ENCODE data around the gene AFG1L.

The AFG1L gene

DNA sequence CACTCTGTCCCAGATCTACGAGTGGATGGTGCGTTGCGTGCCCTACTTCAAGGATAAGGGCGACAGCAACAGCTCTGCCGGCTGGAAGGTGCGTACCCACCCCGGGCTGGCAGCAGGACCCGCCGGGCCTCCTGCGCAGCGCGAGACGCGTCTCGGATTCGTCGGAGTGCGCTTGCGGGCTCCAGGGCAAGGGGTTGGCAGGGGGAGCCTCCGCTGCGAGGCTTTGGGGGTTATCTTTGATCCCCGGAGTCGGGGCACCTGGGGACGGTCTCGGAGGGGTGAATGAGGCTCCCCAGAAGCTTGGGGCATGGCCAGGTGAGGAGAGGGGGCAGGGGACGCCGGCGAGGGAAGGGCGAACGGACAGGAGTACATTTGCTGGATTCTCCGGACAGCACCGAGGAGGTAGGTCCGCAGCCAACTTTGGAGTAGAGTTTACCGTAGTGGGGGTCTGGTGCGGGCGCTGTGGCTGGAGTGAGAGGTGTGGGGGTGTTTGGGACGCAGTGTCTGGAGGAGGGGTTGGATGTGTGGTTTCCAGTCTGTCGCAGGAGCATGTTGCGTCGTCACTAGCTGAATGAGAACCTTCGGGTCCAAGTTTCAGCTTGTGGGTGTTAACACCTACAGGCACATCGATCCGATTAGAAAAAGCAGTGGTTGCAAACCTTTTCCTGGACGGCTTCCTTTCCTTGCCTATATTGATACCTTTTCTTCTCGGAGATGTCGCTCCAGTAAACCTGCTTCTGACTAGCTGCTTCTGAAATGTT is 267.1 kb downstream of the AFG1L start:
- peaks cover 5% of the 10 kb centered on the region; the same call in 1 of the 2 replicates for H3F3A ChIP-seq (ENCODE audit: low read depth)
- H3K9me2 ChIP-seq (replicated peaks; ENCODE audit: low read depth, low read length): no peaks in the 10 kb centered on the region
- peaks cover 55% of the 10 kb centered on the region for H4K20me1 ChIP-seq (ENCODE audit: insufficient read depth, low read length, poor library complexity, severe bottlenecking)
- H3K36me3 ChIP-seq (ENCODE audit: insufficient read depth, low read length): peaks cover 2% of the 10 kb centered on the region; the same call in 1 of the 2 replicates
- peaks cover 69% of the 10 kb centered on the region for H3K79me2 ChIP-seq (ENCODE audit: insufficient read depth, low read length)
- H3K4me1 ChIP-seq (ENCODE audit: insufficient read depth, low read length, poor library complexity, severe bottlenecking): peaks cover 53% of the 10 kb centered on the region
- TF ChIP-seq, protein P1, sequence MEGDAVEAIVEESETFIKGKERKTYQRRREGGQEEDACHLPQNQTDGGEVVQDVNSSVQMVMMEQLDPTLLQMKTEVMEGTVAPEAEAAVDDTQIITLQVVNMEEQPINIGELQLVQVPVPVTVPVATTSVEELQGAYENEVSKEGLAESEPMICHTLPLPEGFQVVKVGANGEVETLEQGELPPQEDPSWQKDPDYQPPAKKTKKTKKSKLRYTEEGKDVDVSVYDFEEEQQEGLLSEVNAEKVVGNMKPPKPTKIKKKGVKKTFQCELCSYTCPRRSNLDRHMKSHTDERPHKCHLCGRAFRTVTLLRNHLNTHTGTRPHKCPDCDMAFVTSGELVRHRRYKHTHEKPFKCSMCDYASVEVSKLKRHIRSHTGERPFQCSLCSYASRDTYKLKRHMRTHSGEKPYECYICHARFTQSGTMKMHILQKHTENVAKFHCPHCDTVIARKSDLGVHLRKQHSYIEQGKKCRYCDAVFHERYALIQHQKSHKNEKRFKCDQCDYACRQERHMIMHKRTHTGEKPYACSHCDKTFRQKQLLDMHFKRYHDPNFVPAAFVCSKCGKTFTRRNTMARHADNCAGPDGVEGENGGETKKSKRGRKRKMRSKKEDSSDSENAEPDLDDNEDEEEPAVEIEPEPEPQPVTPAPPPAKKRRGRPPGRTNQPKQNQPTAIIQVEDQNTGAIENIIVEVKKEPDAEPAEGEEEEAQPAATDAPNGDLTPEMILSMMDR (conservative IDR thresholded peaks at IDR 0.05; ENCODE audit: low read length): no peak
- no peak for TF ChIP-seq EZH2phosphoT487 (IDR thresholded peaks at IDR 0.05; ENCODE audit: borderline replicate concordance)
- H3K9me3 ChIP-seq (ENCODE audit: insufficient read depth, low read depth, low read length): no peaks in the 10 kb centered on the region
- peak overlapping the region; percentile 68 for H3K4me3 ChIP-seq (ENCODE audit: low read length, poor library complexity, severe bottlenecking)
- H3K9ac ChIP-seq (ENCODE audit: low read depth, low read length, poor library complexity, severe bottlenecking): peak overlapping the region; percentile 14
- H3K4me2 ChIP-seq (ENCODE audit: low read depth, low read length, poor library complexity, severe bottlenecking): peak overlapping the region; percentile 75
- H3K27me3 ChIP-seq (ENCODE audit: insufficient read depth, low read length, poor library complexity, severe bottlenecking): no peaks in the 10 kb centered on the region
- H2AFZ ChIP-seq (ENCODE audit: low read length): no peak overlapping the region

DNA sequence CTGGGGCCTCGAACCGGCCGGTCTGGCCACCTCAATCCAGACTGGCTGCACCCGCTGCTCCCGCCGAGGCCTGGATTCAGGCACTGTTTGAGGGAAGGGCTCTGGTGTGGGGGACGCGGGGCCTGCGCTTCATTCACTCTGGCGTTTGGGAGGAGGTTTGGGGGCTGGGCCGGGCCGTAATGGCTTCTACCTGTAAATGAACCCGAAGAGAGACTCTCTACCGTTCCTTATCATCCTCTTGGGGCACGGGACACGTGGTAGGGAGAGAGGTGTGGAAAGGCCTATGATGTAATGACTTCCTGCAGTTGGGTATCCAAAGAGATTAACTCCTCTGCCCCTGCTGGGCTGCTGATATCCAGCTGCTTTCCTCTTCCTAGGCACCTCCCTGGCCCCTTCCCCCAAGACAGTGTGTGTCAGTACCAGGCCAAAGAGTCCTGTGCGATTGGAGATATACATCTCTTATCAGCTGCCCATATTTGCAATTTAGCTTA is 267.7 kb downstream of the AFG1L start:
- Histone ChIP-seq H3K4me1 (ENCODE audit: insufficient read depth, low read length, poor library complexity, severe bottlenecking) (peaks cover 47% of the 10 kb centered on the region), H4K20me1 (ENCODE audit: insufficient read depth, low read length, poor library complexity, severe bottlenecking) (peaks cover 61% of the 10 kb centered on the region), H2AFZ (ENCODE audit: low read length) (no peak overlapping the region), H3K9me2 (replicated peaks; ENCODE audit: low read depth, low read length) (no peaks in the 10 kb centered on the region), H3K4me3 (ENCODE audit: low read length, poor library complexity, severe bottlenecking) (peak overlapping the region; percentile 68), H3K27me3 (ENCODE audit: insufficient read depth, low read length, poor library complexity, severe bottlenecking) (no peaks in the 10 kb centered on the region), H3K4me2 (ENCODE audit: low read depth, low read length, poor library complexity, severe bottlenecking) (peak overlapping the region; percentile 75), H3K79me2 (ENCODE audit: insufficient read depth, low read length) (peaks cover 75% of the 10 kb centered on the region), H3K9me3 (ENCODE audit: insufficient read depth, low read depth, low read length) (no peaks in the 10 kb centered on the region), H3K36me3 (ENCODE audit: insufficient read depth, low read length) (peaks cover 8% of the 10 kb centered on the region; the same call in 1 of the 2 replicates), H3K9ac (ENCODE audit: low read depth, low read length, poor library complexity, severe bottlenecking) (peak overlapping the region; percentile 14), H3F3A (ENCODE audit: low read depth) (peaks cover 5% of the 10 kb centered on the region; the same call in 1 of the 2 replicates)
- TF ChIP-seq EZH2phosphoT487 (IDR thresholded peaks at IDR 0.05; ENCODE audit: borderline replicate concordance): no peak
- TF ChIP-seq, protein P1 (conservative IDR thresholded peaks at IDR 0.05; ENCODE audit: low read length): no peak

DNA sequence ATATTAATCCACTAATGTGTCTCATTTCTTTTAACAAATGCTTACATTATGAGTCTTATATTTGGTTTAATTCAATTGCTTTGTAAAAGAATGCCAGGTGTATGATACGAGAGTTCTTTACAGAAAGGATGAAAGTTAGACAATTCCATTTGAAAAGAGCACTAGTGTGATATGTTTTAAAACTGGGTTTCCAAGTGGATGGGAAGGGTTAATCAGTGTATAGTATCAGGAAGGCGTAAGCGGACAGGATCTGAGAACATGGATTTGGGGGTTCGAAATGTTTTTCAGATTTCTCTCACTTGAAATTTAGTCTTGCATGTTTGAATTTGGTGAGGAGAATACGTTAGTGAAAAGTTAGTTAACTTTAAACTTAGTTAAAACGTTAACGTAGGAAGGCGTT is 268.4 kb downstream of the AFG1L start:
- Histone ChIP-seq H3F3A (ENCODE audit: low read depth) (peaks cover 5% of the 10 kb centered on the region; the same call in 1 of the 2 replicates), H3K9ac (ENCODE audit: low read depth, low read length, poor library complexity, severe bottlenecking) (peak overlapping the region; percentile 14), H3K4me2 (ENCODE audit: low read depth, low read length, poor library complexity, severe bottlenecking) (peak overlapping the region; percentile 75), H2AFZ (ENCODE audit: low read length) (no peak overlapping the region), H3K9me2 (replicated peaks; ENCODE audit: low read depth, low read length) (no peaks in the 10 kb centered on the region), H3K9me3 (ENCODE audit: insufficient read depth, low read depth, low read length) (no peaks in the 10 kb centered on the region), H3K4me3 (ENCODE audit: low read length, poor library complexity, severe bottlenecking) (peak overlapping the region; percentile 68), H4K20me1 (ENCODE audit: insufficient read depth, low read length, poor library complexity, severe bottlenecking) (peaks cover 63% of the 10 kb centered on the region), H3K27me3 (ENCODE audit: insufficient read depth, low read length, poor library complexity, severe bottlenecking) (no peaks in the 10 kb centered on the region), H3K36me3 (ENCODE audit: insufficient read depth, low read length) (peaks cover 9% of the 10 kb centered on the region; the same call in 1 of the 2 replicates), H3K4me1 (ENCODE audit: insufficient read depth, low read length, poor library complexity, severe bottlenecking) (peaks cover 49% of the 10 kb centered on the region), H3K79me2 (ENCODE audit: insufficient read depth, low read length) (peaks cover 81% of the 10 kb centered on the region)
- TF ChIP-seq, protein P1 (conservative IDR thresholded peaks at IDR 0.05; ENCODE audit: low read length): no peak

All from Loucy (cell line).